Measurements from ENCODE around the gene VPS8. TPM values are rescaled to one million over a fixed set of nuclear protein-coding genes. Genes with fewer than 3 reads are reported as not detected.

VPS8 gene
- total and polyA plus RNA-seq, 2 of the 13 experiments (the other 11 are each of a cell fraction or from before 2014, with no cell fraction given) = 14.2 to 35.1 TPM

DNA sequence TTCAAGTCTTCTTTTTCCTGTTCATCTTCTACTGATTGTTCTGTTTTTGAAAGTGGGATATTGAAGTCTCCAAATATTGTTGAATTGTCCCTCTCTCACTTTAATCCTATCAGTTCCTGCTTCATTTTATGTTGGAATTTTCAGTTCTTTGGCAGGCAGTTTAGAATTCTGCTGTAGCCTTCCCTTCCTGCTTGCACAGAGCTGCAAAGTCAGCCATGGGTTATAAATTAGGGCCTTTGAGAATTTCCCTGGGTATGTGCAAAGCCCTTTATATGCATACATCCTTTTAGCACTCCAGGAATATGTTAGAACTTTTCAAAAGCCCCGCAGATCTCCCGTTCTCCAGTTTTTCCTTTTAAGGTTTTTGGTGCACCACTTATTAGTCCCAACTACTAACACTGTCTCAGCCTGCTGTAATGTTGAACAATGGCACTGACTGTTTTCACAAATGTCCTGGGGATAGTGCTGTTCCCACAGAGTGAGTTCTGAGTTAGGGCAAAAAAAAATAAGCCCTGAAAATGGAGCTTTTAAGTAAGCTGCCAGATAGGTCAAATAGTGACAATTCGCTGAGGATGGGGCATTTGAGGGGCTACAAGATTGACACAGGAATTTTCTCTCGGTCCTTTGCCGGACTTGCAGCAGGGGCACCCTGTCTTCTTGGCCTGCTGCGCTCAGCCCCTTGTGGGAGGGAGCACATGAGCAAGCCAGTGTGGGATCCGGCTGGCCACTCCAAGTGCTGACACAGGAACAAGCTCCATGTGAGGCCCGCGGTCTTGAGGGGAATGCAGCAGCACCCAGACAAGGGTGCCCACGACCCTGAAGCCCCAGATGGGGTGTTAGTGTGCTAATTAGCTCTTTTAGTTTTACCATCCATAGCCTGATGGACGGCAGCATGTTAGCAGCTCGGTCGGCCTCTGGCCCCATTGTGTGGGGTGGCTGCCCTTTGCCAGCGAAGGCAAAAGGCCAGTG, 96.0 kb downstream of the VPS8 start (continued):
- TF ChIP-seq MLXIP (CRISPR knock-in tag; IDR thresholded peaks at IDR 0.05; ENCODE audit: borderline replicate concordance) (no peak), ZNF615 (CRISPR knock-in tag; IDR thresholded peaks at IDR 0.05; ENCODE audit: borderline replicate concordance) (no peak), SNRNP70 (IDR thresholded peaks at IDR 0.05; ENCODE audit: low read depth, low read length) (no peak)

GRCh38 chr3:184908859-184909258, 96.9 kb downstream of the VPS8 start:
- in situ Hi-C loops (cut with HindIII; ENCODE audit: extremely low pct_ligation_motif_present, low pct_unique_long_range_greater_than_20kb) (no loop called here), intact Hi-C loops (cut with micrococcal nuclease; ENCODE audit: unreplicated experiment) (no loop called here)
- peaks cover 8% of the 10 kb centered on the region; the same call in 1 of the 2 replicates for H3K4me1 ChIP-seq (ENCODE audit: insufficient read depth, low read length)
- ATAC-seq (no peak), DNase-seq (ENCODE audit: low spot score) (no peak), FAIRE-seq (no peak)
- ChIA-PET CTCF (ENCODE audit: low intra/inter-chr PET ratio, low total read pairs) (no interaction called here), POLR2A (no interaction called here)
- no peaks in the 10 kb centered on the region for H3K27me3 ChIP-seq (ENCODE audit: control insufficient read depth in 1 of 2, insufficient read depth in 2 of 2, low read length in 2 of 2)
- H3K36me3 ChIP-seq (replicated peaks in 1 of 2; ENCODE audit: control insufficient read depth in 1 of 2, insufficient read depth in 2 of 2, low read length in 2 of 2) = no peaks in the 10 kb centered on the region
- H4K20me1 ChIP-seq (ENCODE audit: insufficient read depth, low read length) = no peaks in the 10 kb centered on the region
- no peak overlapping the region for H3K9ac ChIP-seq (ENCODE audit: insufficient read depth, low read depth, low read length)
- H3K9me3 ChIP-seq (ENCODE audit: low read length) = no peaks in the 10 kb centered on the region; the same call in 1 of the 2 replicates
- no peak overlapping the region for H3K4me3 ChIP-seq (replicated peaks in 1 of 3; ENCODE audit: insufficient read depth in 1 of 3, low read depth in 2 of 3, low read length in 3 of 3)
- no peak overlapping the region for H2AFZ ChIP-seq (ENCODE audit: low read length)
- no TSS peak for BruUV-seq (replicated peaks)
- H3K79me2 ChIP-seq (ENCODE audit: insufficient read depth, low read length) = no peaks in the 10 kb centered on the region
- no peak overlapping the region for H3K27ac ChIP-seq (ENCODE audit: extremely low read length, insufficient read depth, low read length)
- WGBS (ENCODE audit: low lambda C conversion rate) = 86% methylated on average over 4 of the region's 4 CpGs
- no peak overlapping the region for H3K4me2 ChIP-seq (ENCODE audit: low read depth, low read length)
- TF ChIP-seq TBP (CRISPR knock-in tag; IDR thresholded peaks at IDR 0.05) (no peak), ZNF790 (CRISPR knock-in tag; IDR thresholded peaks at IDR 0.05; ENCODE audit: borderline replicate concordance) (no peak), ZNF724P (CRISPR knock-in tag; IDR thresholded peaks at IDR 0.05; ENCODE audit: borderline replicate concordance) (no peak), HHEX (CRISPR knock-in tag; IDR thresholded peaks at IDR 0.05) (no peak), ZNF574 (CRISPR knock-in tag; IDR thresholded peaks at IDR 0.05) (no peak), ZSCAN25 (CRISPR knock-in tag; IDR thresholded peaks at IDR 0.05) (no peak), CBFB (CRISPR knock-in tag; IDR thresholded peaks at IDR 0.05) (no peak), FOXC1 (CRISPR knock-in tag; IDR thresholded peaks at IDR 0.05; ENCODE audit: borderline replicate concordance) (no peak), ASH2L (IDR thresholded peaks at IDR 0.05; ENCODE audit: insufficient read length, low read depth, low read length) (no peak)

Data from HepG2 (cell line).